ENCODE measurements around the gene DTNB.

DNA sequence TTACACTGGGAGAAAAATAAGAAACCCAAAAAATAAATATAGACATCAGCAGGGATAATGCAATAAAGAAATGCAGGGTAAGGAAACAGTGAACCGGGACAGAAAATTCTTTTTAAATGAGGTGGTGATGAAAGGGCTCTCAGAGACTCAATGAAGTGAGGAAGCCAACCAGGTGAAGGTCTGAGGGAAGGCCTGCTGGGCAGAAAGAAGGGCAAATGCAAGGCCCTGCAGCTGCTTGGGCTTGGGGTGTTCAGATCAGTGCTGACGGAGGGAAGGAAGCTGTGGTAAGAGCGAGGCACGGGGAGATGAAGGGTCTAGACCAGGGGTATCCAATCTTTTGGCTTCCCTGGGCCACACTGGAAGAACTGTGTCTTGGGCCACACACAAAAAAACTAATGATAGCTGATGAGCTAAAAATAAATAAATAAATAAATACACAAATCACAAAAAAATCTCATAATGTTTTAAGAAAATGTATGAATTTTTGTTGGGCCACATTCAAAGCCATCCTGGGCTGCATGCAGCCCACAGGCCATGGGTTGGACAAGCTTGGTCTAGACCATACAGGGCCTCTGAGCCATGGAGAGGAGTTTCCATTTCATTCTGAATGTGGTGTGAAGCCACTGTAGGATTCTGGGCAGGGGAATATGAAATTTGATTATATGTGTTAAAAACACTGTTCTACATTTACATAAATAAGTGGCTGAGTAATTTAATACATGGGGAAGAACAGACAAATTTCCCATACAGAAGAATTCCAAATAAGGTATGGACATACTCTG lies 235.3 kb downstream of the DTNB start:
- TF ChIP-seq POLR2AphosphoS5 (IDR thresholded peaks at IDR 0.05; ENCODE audit: low read depth, low read length) (no peak), SIN3A (IDR thresholded peaks at IDR 0.05; ENCODE audit: borderline replicate concordance, low read depth, low read length) (no peak), EZH2phosphoT487 (IDR thresholded peaks at IDR 0.05; ENCODE audit: borderline replicate concordance, low read depth) (no peak), YY1 (IDR thresholded peaks at IDR 0.05; ENCODE audit: low read depth) (no peak), FOXJ3 (CRISPR knock-in tag; IDR thresholded peaks at IDR 0.05) (no peak)
- TF ChIP-seq, protein P1, sequence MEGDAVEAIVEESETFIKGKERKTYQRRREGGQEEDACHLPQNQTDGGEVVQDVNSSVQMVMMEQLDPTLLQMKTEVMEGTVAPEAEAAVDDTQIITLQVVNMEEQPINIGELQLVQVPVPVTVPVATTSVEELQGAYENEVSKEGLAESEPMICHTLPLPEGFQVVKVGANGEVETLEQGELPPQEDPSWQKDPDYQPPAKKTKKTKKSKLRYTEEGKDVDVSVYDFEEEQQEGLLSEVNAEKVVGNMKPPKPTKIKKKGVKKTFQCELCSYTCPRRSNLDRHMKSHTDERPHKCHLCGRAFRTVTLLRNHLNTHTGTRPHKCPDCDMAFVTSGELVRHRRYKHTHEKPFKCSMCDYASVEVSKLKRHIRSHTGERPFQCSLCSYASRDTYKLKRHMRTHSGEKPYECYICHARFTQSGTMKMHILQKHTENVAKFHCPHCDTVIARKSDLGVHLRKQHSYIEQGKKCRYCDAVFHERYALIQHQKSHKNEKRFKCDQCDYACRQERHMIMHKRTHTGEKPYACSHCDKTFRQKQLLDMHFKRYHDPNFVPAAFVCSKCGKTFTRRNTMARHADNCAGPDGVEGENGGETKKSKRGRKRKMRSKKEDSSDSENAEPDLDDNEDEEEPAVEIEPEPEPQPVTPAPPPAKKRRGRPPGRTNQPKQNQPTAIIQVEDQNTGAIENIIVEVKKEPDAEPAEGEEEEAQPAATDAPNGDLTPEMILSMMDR (IDR thresholded peaks at IDR 0.05) = no peak

Measured in SK-N-SH (cell line).